Trophoblast cell (in vitro differentiated cells and primary cell): ENCODE data around the gene ZFAND3.
"Not testable (repeated sequence)": the region's sequence is repeated elsewhere in the genome, so short reads cannot be mapped to it uniquely, and the experiment has no call there.

ENCODE experiments used
- DNase-seq, 2 donors: peaks; one replicate each; pipeline ENCODE4 v3.0.0-alpha.2; 2016
- H2AFZ ChIP-seq: 2 replicates; pipeline ENCODE4 v1.6.1; 2013; ENCODE audit warnings: low read length, moderate library complexity, mild to moderate bottlenecking; ENCODE audit not compliant: insufficient read depth, poor library complexity
- H2AK5ac ChIP-seq: 2 replicates; pipeline ENCODE4 v1.6.1; 2013; ENCODE audit warnings: mild to moderate bottlenecking, low read length
- H2BK120ac ChIP-seq: 2 replicates; pipeline ENCODE4 v1.6.1; 2013; ENCODE audit warnings: low read length, mild to moderate bottlenecking, moderate library complexity; ENCODE audit not compliant: insufficient read depth, poor library complexity
- H2BK12ac ChIP-seq: 2 replicates; pipeline ENCODE4 v1.6.1; 2013; ENCODE audit warnings: mild to moderate bottlenecking, low read length, moderate library complexity
- H2BK5ac ChIP-seq: 2 replicates; pipeline ENCODE4 v1.6.1; 2013; ENCODE audit warnings: low read length, low read depth, moderate library complexity, mild to moderate bottlenecking; ENCODE audit not compliant: poor library complexity
- H3K14ac ChIP-seq: 2 replicates; pipeline ENCODE4 v1.6.1; 2013; ENCODE audit warnings: mild to moderate bottlenecking, low read length
- H3K18ac ChIP-seq: 2 replicates; pipeline ENCODE4 v1.6.1; 2013; ENCODE audit warnings: mild to moderate bottlenecking, low read length
- H3K23ac ChIP-seq: 2 replicates; pipeline ENCODE4 v1.6.1; 2013; ENCODE audit warnings: low read length
- H3K27ac ChIP-seq: 2 replicates; pipeline ENCODE4 v1.5.1; 2013; ENCODE audit warnings: low read depth, mild to moderate bottlenecking, inconsistent platforms, low read length, moderate library complexity
- H3K27me3 ChIP-seq: 2 replicates; pipeline ENCODE4 v1.6.1; 2013; ENCODE audit warnings: inconsistent platforms, mild to moderate bottlenecking, low read length, moderate library complexity; ENCODE audit not compliant: insufficient read depth
- H3K36me3 ChIP-seq, 2 experiments: 1 replicate in 1 of 2; 2 replicates in 1 of 2; pipeline ENCODE4 v1.6.1; 2013; ENCODE audit warnings: low read length in 2 of 2, mild to moderate bottlenecking in 2 of 2, moderate library complexity in 1 of 2; ENCODE audit not compliant: insufficient read depth in 2 of 2, control insufficient read depth in 1 of 2
- H3K4ac ChIP-seq: 2 replicates; pipeline ENCODE4 v1.6.1; 2013; ENCODE audit warnings: low read depth, mild to moderate bottlenecking, low read length, moderate library complexity
- H3K4me1 ChIP-seq, 2 experiments: 1 replicate in 1 of 2; 2 replicates in 1 of 2; pipeline ENCODE4 v1.6.1; 2013; ENCODE audit warnings: low read length in 2 of 2, mild to moderate bottlenecking in 2 of 2, moderate library complexity in 1 of 2; ENCODE audit not compliant: insufficient read depth in 2 of 2, control insufficient read depth in 1 of 2
- H3K4me2 ChIP-seq: 2 replicates; pipeline ENCODE4 v1.6.1; 2013; ENCODE audit warnings: inconsistent platforms, mild to moderate bottlenecking, low read length, moderate library complexity
- H3K4me3 ChIP-seq: 2 replicates; pipeline ENCODE4 v1.5.1; 2013; ENCODE audit warnings: mild to moderate bottlenecking, low read depth, low read length, inconsistent platforms
- H3K79me1 ChIP-seq: one replicate; pipeline ENCODE4 v1.6.1; 2013; ENCODE audit warnings: low read length
- H3K79me2 ChIP-seq: 2 replicates; pipeline ENCODE4 v1.6.1; 2013; ENCODE audit warnings: low read length, mild to moderate bottlenecking; ENCODE audit not compliant: control insufficient read depth, insufficient read depth, poor library complexity
- H3K9ac ChIP-seq: 2 replicates; pipeline ENCODE4 v1.6.1; 2013; ENCODE audit warnings: mild to moderate bottlenecking, low read length
- H3K9me3 ChIP-seq: 2 replicates; pipeline ENCODE4 v1.6.1; 2013; ENCODE audit warnings: low read depth, mild to moderate bottlenecking, control low read depth, inconsistent platforms, low read length; ENCODE audit not compliant: insufficient read depth
- H4K12ac ChIP-seq: 2 replicates; pipeline ENCODE4 v1.6.1; 2013; ENCODE audit warnings: low read depth, mild to moderate bottlenecking, low read length, moderate library complexity
- H4K8ac ChIP-seq: 2 replicates; pipeline ENCODE4 v1.6.1; 2013; ENCODE audit warnings: low read depth, mild to moderate bottlenecking, low read length, moderate library complexity
- H4K91ac ChIP-seq: one replicate; pipeline ENCODE4 v1.6.1; 2013; ENCODE audit warnings: low read depth, mild to moderate bottlenecking, low read length, moderate library complexity
- WGBS: extraction: QIAGEN DNeasy Blood & Tissue Kit; methylation state at CpG from one replicate; pipeline ENCODE4 v1.1.7; 2013; ENCODE audit warnings: missing lambda C conversion rate; ENCODE audit not compliant: insufficient read length, insufficient coverage; ENCODE audit errors: extremely low coverage; 5-methylcytosine and 5-hydroxymethylcytosine counted together

The ZFAND3 gene

DNA sequence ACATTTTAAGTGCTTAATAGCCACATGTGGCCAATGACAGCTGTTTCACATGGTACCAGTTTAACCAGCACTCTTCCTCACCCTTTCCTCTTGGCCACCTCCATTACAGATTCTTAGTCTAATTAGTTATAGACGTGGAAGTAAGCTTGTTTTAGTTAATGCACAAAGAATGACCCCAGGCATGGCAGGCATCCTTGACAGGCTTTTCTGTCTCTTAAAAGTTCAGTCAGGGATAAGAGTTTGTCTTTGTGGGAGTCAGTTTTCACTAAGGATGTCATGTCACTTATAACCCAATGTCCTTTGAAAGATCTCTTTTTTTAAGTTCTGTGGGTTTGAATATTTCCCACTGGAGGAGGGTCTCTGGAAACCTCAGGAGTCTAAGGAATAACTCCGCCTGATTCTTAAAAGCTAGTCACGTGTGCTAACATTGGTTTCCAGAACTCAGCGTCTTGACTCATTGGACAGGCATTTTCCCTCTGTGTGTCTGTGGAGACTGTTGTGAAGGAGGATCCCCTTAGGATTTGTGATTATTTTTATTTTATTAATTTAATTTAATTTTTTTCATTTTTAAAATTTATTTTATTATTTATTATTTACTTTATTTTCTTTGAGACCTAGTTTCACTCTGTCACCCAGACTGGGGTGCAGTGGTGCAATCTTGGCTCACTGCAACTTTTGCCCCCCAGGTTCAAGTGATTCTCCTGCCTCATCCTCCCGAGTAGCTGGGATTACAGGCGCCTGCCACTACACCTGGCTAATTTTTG lies 171.4 kb downstream of the ZFAND3 start:
- no peaks in the 10 kb centered on the region for H3K9me3 ChIP-seq
- H2BK5ac ChIP-seq, result no peak overlapping the region
- no peak overlapping the region for H2AFZ ChIP-seq
- H4K8ac ChIP-seq, result no peak overlapping the region
- peak overlapping the region; percentile 56 for H3K27ac ChIP-seq
- no peak overlapping the region for H4K91ac ChIP-seq
- no peak overlapping the region for H3K4me2 ChIP-seq
- peaks cover 0 to 3% of the 10 kb centered on the region in 2 experiments for H3K4me1 ChIP-seq
- no peak overlapping the region for H3K4ac ChIP-seq
- peak; percentile 49 to 86 for DNase-seq
- no CpG with 5 or more reads among the region's 6 CpGs for WGBS
- no peaks in the 10 kb centered on the region for H3K79me1 ChIP-seq
- H2BK12ac ChIP-seq, result no peak overlapping the region
- H3K27me3 ChIP-seq, result no peaks in the 10 kb centered on the region
- no peak overlapping the region for H4K12ac ChIP-seq
- H3K79me2 ChIP-seq, result peaks cover 2% of the 10 kb centered on the region
- H3K9ac ChIP-seq, result no peak overlapping the region
- H3K36me3 ChIP-seq, result no peaks in the 10 kb centered on the region
- no peak overlapping the region for H3K18ac ChIP-seq
- H2AK5ac ChIP-seq, result no peak overlapping the region
- H3K4me3 ChIP-seq, result no peak overlapping the region
- H2BK120ac ChIP-seq, result no peak overlapping the region
- no peak overlapping the region for H3K14ac ChIP-seq
- no peak overlapping the region for H3K23ac ChIP-seq

DNA sequence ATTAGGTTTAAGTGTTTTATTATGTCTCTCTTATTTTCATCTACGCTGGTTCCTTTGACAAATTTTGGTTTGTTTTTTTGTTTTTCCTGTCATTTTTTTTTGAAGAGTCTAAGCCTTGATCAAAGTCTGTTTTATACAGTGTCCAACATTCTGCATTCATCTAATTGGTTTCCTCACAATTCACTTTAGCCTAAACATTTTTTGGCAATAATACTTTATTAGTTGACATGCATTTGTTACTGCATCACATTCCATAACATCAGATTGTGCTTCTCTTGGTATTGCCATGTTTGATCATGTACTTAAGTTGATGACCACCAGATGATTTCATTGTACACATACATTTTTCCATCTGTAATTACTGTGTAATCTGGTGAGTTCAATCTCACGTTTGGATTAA lies 173.2 kb downstream of the ZFAND3 start:
- Histone ChIP-seq H3K4me2 (no peak overlapping the region), H2BK5ac (no peak overlapping the region), H3K4me1 (peaks cover 0 to 3% of the 10 kb centered on the region in 2 experiments), H3K14ac (no peak overlapping the region), H2BK120ac (no peak overlapping the region), H3K27me3 (no peaks in the 10 kb centered on the region), H3K4me3 (no peak overlapping the region), H3K9me3 (no peaks in the 10 kb centered on the region), H3K18ac (no peak overlapping the region), H3K79me1 (no peaks in the 10 kb centered on the region), H3K27ac (no peak overlapping the region), H3K23ac (no peak overlapping the region), H4K8ac (no peak overlapping the region), H4K12ac (no peak overlapping the region), H2AFZ (no peak overlapping the region), H2BK12ac (no peak overlapping the region), H3K4ac (no peak overlapping the region), H2AK5ac (no peak overlapping the region), H4K91ac (no peak overlapping the region), H3K9ac (no peak overlapping the region), H3K79me2 (no peaks in the 10 kb centered on the region), H3K36me3 (no peaks in the 10 kb centered on the region)
- DNase-seq, result no peak
- no CpG with 5 or more reads among the region's 2 CpGs for WGBS

DNA sequence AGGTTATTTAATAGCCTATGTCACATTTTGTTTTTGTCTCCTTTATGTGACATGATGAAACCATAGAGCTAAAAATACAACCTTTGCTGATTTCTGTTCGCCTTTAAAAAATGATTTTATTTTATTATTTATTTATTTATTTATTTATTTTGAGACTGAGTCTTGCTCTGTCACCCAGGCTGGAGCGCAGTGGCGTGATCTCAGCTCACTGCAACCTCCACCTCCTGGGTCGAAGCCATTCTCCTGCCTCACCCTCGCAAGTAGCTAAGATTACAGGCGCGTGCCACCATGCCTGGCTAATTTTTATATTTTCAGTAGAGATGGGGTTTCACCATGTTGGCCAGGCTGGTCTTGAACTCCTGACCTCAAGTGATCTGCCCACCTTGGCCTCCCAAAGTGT lies 173.7 kb downstream of the ZFAND3 start:
- H2BK12ac ChIP-seq, H3K4me3 ChIP-seq, H4K91ac ChIP-seq, H3K23ac ChIP-seq, H3K36me3 ChIP-seq, H3K4me1 ChIP-seq, H3K79me2 ChIP-seq, H3K14ac ChIP-seq, H2BK5ac ChIP-seq, H3K9ac ChIP-seq, H3K4ac ChIP-seq, H2AK5ac ChIP-seq, H2AFZ ChIP-seq, H3K4me2 ChIP-seq, H3K27ac ChIP-seq, DNase-seq, H3K9me3 ChIP-seq, H4K8ac ChIP-seq, H3K27me3 ChIP-seq, H3K79me1 ChIP-seq, H4K12ac ChIP-seq, H2BK120ac ChIP-seq, H3K18ac ChIP-seq: not testable (repeated sequence)
- WGBS, result no CpG with 5 or more reads among the region's 7 CpGs

DNA sequence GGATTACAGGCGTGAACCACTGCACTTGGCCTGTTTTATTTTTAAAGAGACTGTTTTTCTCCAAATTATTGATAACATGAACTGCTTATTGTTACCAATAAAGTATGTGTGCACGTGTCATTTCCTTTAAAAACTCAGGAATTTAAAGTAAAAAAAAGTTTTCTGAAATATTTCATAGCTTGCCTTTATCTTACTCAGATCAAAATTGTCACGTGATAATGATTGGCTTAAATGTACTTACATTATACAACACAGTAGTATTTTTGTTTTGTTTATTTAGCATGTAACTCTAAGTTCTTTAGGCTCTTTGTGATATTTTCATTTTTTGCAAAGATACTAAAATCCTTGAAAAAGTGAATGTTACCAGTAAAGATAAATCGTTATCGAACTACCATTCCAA lies 174.1 kb downstream of the ZFAND3 start:
- Histone ChIP-seq H3K27me3 (no peaks in the 10 kb centered on the region), H3K14ac (no peak overlapping the region), H3K23ac (no peak overlapping the region), H2BK12ac (no peak overlapping the region), H3K9me3 (no peaks in the 10 kb centered on the region), H3K4ac (no peak overlapping the region), H3K9ac (no peak overlapping the region), H2AFZ (no peak overlapping the region), H4K91ac (no peak overlapping the region), H3K4me3 (no peak overlapping the region), H3K27ac (no peak overlapping the region), H3K79me2 (no peaks in the 10 kb centered on the region), H3K4me2 (no peak overlapping the region), H2BK120ac (no peak overlapping the region), H2AK5ac (no peak overlapping the region), H2BK5ac (no peak overlapping the region), H3K79me1 (no peaks in the 10 kb centered on the region), H4K12ac (no peak overlapping the region), H3K36me3 (no peaks in the 10 kb centered on the region), H3K18ac (no peak overlapping the region), H3K4me1 (peaks cover 0 to 3% of the 10 kb centered on the region in 2 experiments), H4K8ac (no peak overlapping the region)
- WGBS, result no CpG with 5 or more reads among the region's 5 CpGs
- no peak for DNase-seq
